Pancreas (tissue), 10 donors: Measurements from ENCODE around the gene SLC27A1. TPM values are rescaled to one million over a fixed set of nuclear protein-coding genes. Genes with fewer than 3 reads are reported as not detected.

Experiments used
- ATAC-seq, 4 donors: fragments of 200-7000 bp; cut with Tn5 transposase; one replicate each; pipeline versions ENCODE4 v1.8.0 to v1.9.1; 2020; ENCODE audit warnings: mild to moderate bottlenecking in 4 of 4, moderate library complexity in 4 of 4
- DNase-seq, 6 donors: peaks; one replicate each; pipeline ENCODE4 v3.0.0-alpha.2; 2020
- FAIRE-seq: peaks from 2 replicates; lab custom pipeline; 2012; peaks lifted over from hg19 to GRCh38; lab: Jason Lieb, UNC
- H3K27ac ChIP-seq, 4 donors: fragments of 200-600 bp; sonication (generic); 1 replicate in 3 of 4; 2 replicates in 1 of 4; pipeline versions ENCODE4 v1.5.0 to v1.8.0; 2020
- H3K27me3 ChIP-seq, 4 donors: fragments of 200-600 bp; one replicate each; pipeline ENCODE4 v1.8.0; 2021
- H3K36me3 ChIP-seq, 3 donors: fragments of 200-600 bp; sonication (generic) in 1 of 3; one replicate each; pipeline versions ENCODE4 v1.5.0 to v1.8.0; 2020 to 2021
- H3K4me1 ChIP-seq, 3 donors: fragments of 200-600 bp; one replicate each; pipeline ENCODE4 v1.8.0; 2021
- H3K4me3 ChIP-seq, 4 donors: fragments of 200-600 bp; sonication (generic) in 2 of 4; one replicate each; pipeline versions ENCODE4 v1.5.0 to v1.8.0; 2020 to 2021
- H3K9me3 ChIP-seq, 4 donors: fragments of 200-600 bp; one replicate each; pipeline ENCODE4 v1.8.0; 2021
- CTCF ChIP-seq, 4 donors: fragments of 200-600 bp; sonication (generic) in 3 of 4; IDR thresholded peaks; one replicate each; pipeline versions ENCODE4 v1.5.0 to v1.8.0; 2021; ENCODE audit warnings: antibody characterized with exemption in 4 of 4
- WGBS, 2 donors: extraction: QIAGEN DNeasy Blood & Tissue Kit; methylation state at CpG; one replicate each; pipeline ENCODE4 v1.1.7; 2013; 5-methylcytosine and 5-hydroxymethylcytosine counted together
- intact Hi-C, 3 donors: fragments of 100-400 bp; cut with DNase I; formaldehyde crosslinking; loops; one replicate each; pipeline versions ENCODE4 v1.11.1 to v1.14.2; 2022
- polyA plus RNA-seq, 2 donors: library from polyadenylated mRNA; stranded (reverse); fragments of 200-250 nt; gene quantifications; one replicate each; pipeline ENCODE4 v1.2.3, GENCODE V29; 2013
- total RNA-seq, 6 donors: library from RNA; stranded (reverse); fragmentation: NEBNext Ultra II Directional in 4 of 6; extraction: Animal tissue kit (Norgen Biotek cat#: 25700) in 4 of 6; gene quantifications; one replicate each; pipeline versions ENCODE4 v1.2.1 to v1.2.4, GENCODE V29; 2021 to 2023
- donor health status: healthy with polysubstance abuse.
- donor health status: DM: no; HTN: no; CAD: no; lungs with moderate emphysema.
- donor health status: DM: no; HTN: no; CAD: no.
- donor health status: control.
- donor health status: control.
- donor health status: Bipolar disorder and iron deficiency.
- donor health status: DM: yes; HTN: yes; CAD: no.
- donor health status: DM: no; HTN: no; CAD: no.
- donor health status: DM: no; HTN: no; CAD: no.
- donor health status: DM: yes; HTN: yes; CAD: no.

The SLC27A1 gene
- total and polyA plus RNA-seq, 8 donors: 9.4 to 37.1 (median 11.4) TPM

- Histone ChIP-seq H3K27me3 (no peaks in the 10 kb centered on the region), H3K9me3 (no peaks in the 10 kb centered on the region), H3K4me1 (no peaks in the 10 kb centered on the region), H3K36me3 (no peaks in the 10 kb centered on the region), H3K27ac (no peak overlapping the region), H3K4me3 (no peak overlapping the region)
- ATAC-seq: no peak
- DNase-seq: peak in 1 of 6 donors; percentile 2
- TF ChIP-seq CTCF (IDR thresholded peaks at IDR 0.05): no peak
- no peak for FAIRE-seq
- WGBS, 2 donors: 82 to 88% methylated on average over 13 of the region's 13 CpGs
- intact Hi-C loops: no loop called here
Measured at GRCh38 chr19:17481986-17482385, 11.7 kb downstream of the SLC27A1 start.

- TF ChIP-seq CTCF (IDR thresholded peaks at IDR 0.05): no peak
- no peaks in the 10 kb centered on the region for H3K36me3 ChIP-seq
- no peaks in the 10 kb centered on the region for H3K9me3 ChIP-seq
- no peak overlapping the region for H3K27ac ChIP-seq
- DNase-seq: peak in 1 of 6 donors; percentile 9
- H3K4me3 ChIP-seq: no peak overlapping the region
- intact Hi-C loops: no loop called here
- 75 to 78% methylated on average over 3 of the region's 3 CpGs for WGBS, 2 donors
- H3K4me1 ChIP-seq: peaks cover 0 to 1% (median 0%) of the 10 kb centered on the region in 3 donors
- no peaks in the 10 kb centered on the region for H3K27me3 ChIP-seq
- FAIRE-seq: no peak
- no peak for ATAC-seq
Measured at GRCh38 chr19:17482877-17483604, 12.7 kb downstream of the SLC27A1 start.

DNA sequence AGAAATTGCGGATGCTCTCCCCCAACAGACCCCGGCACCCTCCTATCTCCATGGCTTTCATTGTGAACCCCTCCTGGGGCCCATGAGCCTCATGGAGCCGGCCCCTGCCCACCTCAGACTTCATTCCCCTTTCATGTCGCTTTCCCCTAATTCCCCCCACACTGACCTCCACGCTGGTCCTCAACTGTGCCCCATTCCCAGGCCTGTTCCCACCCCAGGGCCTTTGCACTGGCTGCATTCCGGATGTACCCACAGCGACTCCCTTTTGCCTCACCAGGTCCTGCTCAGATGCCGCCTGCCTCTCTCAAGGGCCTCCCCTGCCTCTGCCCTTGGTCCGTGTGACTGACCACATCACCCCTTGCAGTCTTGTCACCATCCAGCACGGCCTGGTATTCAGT lies 13.3 kb downstream of the SLC27A1 start:
- FAIRE-seq (no peak), ATAC-seq (no peak), DNase-seq (peak in 1 of 6 donors; percentile 7)
- Histone ChIP-seq H3K9me3 (no peaks in the 10 kb centered on the region), H3K36me3 (no peaks in the 10 kb centered on the region), H3K27me3 (no peaks in the 10 kb centered on the region), H3K27ac (no peak overlapping the region), H3K4me3 (no peak overlapping the region), H3K4me1 (peaks cover 0 to 7% (median 0%) of the 10 kb centered on the region in 3 donors)
- WGBS, 2 donors: 91% methylated on average over 10 of the region's 10 CpGs
- intact Hi-C loops: no loop called here
- no peak for TF ChIP-seq CTCF (IDR thresholded peaks at IDR 0.05)

- intact Hi-C loops: no loop called here
- no peak overlapping the region for H3K27ac ChIP-seq
- FAIRE-seq (no peak), ATAC-seq (no peak), DNase-seq (peak in 1 of 6 donors; percentile 10)
- H3K4me3 ChIP-seq: no peak overlapping the region
- no peaks in the 10 kb centered on the region for H3K36me3 ChIP-seq
- 86 to 97% methylated on average over 6 of the region's 6 CpGs for WGBS, 2 donors
- H3K4me1 ChIP-seq: peaks cover 0 to 10% (median 0%) of the 10 kb centered on the region in 3 donors
- H3K27me3 ChIP-seq: no peaks in the 10 kb centered on the region
- H3K9me3 ChIP-seq: no peaks in the 10 kb centered on the region
- TF ChIP-seq CTCF (IDR thresholded peaks at IDR 0.05): no peak
Measured at GRCh38 chr19:17484520-17485185, 14.3 kb downstream of the SLC27A1 start.
